HG02610 (cell line): Measurements from ENCODE around the gene KRTAP4-3.
"Not testable (repeated sequence)": the region's sequence is repeated elsewhere in the genome, so short reads cannot be mapped to it uniquely, and the experiment has no call there.

Experiments used
- ATAC-seq: cut with Tn5 transposase; IDR thresholded peaks from one replicate; pipeline ENCODE4 v1.9.1; 2021; ENCODE audit warnings: mild to moderate bottlenecking, moderate library complexity; ENCODE audit not compliant: unreplicated experiment

The KRTAP4-3 gene

DNA sequence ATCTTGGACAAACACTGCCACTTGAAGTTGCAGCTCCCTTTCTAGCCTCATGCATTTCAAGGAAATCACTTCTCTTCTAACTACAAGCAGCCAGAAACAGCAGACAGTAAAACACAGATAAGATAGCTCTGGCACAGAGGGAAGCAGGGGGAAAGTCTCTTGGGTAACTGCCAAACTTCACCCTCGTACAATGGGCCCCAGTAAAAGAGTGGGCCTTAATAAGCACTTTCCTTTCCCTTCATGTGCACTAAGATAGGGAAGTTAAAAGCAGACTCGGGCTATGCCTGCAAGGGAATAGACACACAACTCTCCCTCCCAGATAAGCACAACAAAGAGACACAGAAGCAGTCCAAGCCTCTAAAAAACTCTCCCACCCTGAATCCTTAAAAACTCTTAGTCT is 14.2 kb downstream of the KRTAP4-3 start:
- no peak for ATAC-seq

GRCh38 chr17:41151525-41151924 is 16.5 kb downstream of the KRTAP4-3 start:
- ATAC-seq = no peak

DNA sequence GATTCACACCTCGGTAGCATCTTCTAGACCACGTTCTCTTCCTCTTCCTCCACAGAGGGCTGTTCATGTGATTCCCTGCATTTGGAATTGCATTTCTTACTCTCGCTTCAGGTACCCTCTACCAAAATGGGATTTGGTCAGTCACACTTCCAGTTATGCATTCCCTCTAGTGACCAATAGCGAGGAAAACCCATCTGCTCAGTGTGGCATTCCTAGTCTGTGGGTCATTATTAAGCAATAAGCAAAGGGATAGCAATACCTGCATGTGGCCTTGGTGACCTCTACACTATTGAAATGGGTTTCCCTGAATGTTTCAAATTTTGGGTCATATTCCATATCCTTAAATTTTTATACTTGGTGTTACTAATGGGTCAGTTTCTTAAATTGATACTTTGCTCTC is 18.0 kb downstream of the KRTAP4-3 start:
- no peak for ATAC-seq

GRCh38 chr17:41149652-41149985 is 18.4 kb downstream of the KRTAP4-3 start, which contains the start of gene KRTAP4-5:
Gene KRTAP4-5, minus strand, starts transcription at chr17:41149825. Its CDS starts 58 bp downstream, at chr17:41149767.
- no peak for ATAC-seq

DNA sequence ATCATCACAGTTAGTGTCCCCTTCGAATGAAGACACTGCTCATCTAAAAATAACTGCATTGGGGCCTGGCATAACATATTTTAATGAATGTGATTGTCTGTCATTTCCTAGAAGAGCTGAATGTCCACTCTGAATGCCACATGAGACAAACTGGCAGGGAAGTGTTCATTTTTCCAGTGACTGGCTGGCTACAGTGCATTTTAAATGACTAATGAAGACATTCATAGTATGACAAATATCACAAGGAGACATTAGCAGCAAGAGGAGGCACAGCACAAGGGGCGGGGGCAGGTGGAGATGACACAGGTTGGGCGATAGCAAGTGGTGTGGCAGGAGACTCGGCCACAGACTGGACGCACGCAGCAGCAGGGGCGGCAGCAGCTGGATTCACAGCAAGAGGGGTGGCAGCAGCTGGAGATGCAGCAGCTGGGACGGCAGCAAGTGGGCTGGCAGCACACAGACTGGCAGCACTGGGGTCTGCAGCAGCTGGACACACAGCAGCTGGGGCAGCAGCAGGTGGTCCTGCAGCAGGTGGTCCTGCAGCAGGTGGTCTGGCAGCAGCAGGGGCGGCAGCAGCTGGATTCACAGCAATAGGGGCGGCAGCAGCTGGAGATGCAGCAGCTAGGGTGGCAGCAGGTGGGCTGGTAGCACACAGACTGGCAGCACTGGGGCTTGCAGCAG is 18.9 kb downstream of the KRTAP4-3 start:
- not testable (repeated sequence) for ATAC-seq

- ATAC-seq = no peak
These were observed 20.4 kb downstream of the KRTAP4-3 start for GRCh38 chr17:41147531-41148204.

GRCh38 chr17:41145261-41145660 is 22.8 kb downstream of the KRTAP4-3 start:
- ATAC-seq = no peak

DNA sequence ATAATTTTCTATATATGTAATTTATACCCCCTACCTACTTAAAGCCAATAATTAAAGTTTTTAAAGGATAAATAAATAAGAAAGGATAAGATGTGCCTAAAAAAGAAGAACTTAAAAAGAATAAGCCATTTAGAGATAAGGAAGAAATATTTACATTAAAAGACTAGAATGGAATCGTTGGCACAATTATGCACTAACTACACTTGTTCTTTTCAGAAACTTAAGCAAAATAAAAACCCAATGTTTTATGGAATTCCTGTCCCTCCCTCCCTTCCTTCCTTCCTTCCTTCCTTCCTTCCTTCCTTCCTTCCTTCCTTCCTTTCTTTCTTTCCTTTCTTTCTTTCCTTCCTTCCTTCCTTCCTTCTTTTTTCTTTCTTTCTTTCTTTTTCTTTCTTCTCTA is 23.2 kb downstream of the KRTAP4-3 start:
- ATAC-seq = no peak

- no peak for ATAC-seq
These were observed 26.7 kb downstream of the KRTAP4-3 start for GRCh38 chr17:41141361-41141760.

DNA sequence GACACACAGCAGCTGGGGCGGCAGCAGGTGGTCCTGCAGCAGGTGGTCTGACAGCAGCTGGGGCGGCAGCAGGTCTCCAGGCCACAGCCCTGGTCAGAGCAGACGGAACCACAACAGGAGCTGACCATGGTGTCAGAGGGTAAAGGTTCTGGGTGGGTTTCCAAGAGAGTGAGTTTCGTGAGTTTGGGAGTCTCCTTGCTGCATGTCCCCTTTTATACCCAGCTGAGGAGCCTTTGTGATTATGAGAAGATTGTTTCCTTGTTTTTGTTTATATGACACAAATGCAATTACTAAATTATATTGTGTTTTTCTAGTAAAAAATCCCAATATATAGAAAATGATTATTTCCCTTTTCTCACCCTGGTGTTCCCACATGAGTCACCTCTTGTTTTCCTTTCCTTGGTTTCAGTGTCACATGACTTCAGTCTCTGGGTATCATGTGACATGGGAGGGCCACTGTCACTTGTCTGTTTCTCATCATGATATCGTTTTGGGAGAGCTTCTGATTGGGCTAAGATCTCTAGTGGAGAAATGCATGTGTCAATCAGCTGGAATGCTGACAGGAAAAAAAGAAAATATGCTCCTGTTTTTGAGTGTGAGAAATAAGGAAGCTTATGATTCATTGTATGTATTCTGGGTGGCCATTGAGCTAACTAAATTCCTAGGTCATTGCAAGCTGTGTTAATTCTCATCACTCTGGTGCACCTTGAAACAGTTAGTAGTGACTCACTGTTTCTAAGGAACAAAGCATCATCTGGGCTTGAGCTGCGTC is 27.5 kb downstream of the KRTAP4-3 start, which contains the start of gene KRTAP4-6:
Gene KRTAP4-6 (minus strand): TSS at position 185 of the 772 bp plus-strand sequence. CDS start 57 bp downstream, at position 128.
- no peak for ATAC-seq

DNA sequence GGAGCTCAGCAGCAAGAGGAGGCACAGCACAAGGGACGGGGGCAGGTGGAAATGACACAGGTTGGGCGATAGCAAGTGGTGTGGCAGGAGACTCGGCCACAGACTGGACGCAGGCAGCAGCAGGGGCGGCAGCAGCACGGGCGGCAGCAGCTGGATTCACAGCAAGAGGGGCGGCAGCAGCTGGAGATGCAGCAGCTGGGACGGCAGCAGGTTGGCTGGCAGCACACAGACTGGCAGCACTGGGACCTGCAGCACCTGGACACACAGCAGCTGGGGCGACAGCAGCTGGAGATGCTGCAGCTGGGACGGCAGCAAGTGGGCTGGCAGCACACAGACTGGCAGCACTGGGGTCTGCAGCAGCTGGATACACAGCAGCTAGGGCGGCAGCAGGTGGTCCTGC is 28.2 kb downstream of the KRTAP4-3 start:
- not testable (repeated sequence) for ATAC-seq

- no peak for ATAC-seq
These were observed 33.9 kb downstream of the KRTAP4-3 start for GRCh38 chr17:41133880-41134735.

DNA sequence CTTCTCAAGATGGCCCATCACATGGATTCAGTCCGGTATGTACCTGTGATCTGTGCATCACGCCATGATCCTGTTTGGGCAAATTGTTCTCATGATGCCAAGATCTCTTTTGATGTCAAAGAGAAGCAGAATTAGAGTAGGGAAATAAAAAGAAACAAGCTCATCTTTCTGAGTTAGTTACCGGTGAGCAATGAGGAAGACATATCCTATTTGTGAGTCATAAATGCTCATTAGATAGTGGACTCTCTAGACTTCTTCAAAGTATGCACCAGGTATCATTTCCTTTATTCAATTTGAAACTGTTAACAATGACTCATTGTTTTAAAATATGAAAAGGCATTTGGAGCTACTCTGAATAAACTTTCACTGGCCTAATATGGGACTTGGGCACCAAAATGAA is 36.0 kb downstream of the KRTAP4-3 start:
- no peak for ATAC-seq

DNA sequence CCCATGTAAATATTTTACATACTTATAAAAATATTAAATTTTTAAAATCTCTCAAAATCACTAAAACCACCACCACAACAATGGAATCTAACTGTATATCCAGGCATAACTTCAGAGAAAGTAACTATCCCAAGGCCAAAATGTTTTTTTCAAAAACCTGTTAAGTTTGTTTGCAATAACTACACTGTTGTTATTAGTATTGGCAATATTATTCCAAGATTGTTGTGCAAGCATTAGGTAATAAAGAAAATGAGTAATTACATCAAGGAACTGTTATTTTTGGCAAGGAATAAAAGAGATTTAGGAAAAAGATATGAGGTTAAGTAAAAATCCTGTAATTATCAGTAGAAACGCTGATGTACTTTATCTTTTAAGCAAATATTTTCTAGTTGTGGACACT is 40.6 kb downstream of the KRTAP4-3 start:
- no peak for ATAC-seq

DNA sequence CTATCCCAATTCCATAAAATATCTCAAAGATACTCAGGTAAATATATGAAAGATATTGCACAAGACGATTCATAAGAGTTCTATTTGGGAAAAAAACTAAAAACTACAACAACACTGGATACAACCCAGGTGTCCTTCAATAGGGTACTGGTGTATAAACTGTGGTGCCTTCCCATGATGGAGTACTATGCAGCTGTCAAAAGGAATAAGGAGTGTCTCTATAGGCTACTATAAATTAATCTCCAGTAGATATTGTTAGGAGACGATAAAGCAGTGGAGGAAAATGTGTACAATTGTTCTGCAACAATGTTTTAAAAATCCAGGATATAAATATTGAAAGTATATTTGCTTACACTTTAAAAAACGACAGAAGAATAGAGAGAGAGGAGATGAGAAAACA is 41.6 kb downstream of the KRTAP4-3 start:
- no peak for ATAC-seq

DNA sequence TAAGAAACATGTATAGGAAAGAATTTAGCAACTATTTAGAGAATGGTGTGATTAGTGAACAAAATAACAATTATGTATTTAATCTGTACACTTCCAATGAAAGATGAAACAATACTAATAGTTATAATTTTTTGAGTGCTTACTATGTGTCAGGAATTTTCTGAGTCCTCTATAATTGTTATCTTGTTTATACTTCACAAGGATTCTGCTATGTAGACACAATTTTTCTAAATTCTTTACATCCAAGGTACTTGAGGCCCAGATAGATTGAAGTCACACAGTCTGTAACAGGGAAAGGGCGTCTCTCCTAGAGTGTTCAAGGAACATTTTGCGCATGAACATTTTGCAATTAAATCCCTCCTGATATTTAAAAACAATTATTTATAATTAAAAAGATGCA is 43.0 kb downstream of the KRTAP4-3 start:
- no peak for ATAC-seq

GRCh38 chr17:41123991-41124371 is 44.0 kb downstream of the KRTAP4-3 start, which contains the start of gene KRTAP4-12:
Gene KRTAP4-12, minus strand, starts transcription at chr17:41124182. Its CDS starts 60 bp downstream, at chr17:41124122.
- ATAC-seq = not testable (repeated sequence)

DNA sequence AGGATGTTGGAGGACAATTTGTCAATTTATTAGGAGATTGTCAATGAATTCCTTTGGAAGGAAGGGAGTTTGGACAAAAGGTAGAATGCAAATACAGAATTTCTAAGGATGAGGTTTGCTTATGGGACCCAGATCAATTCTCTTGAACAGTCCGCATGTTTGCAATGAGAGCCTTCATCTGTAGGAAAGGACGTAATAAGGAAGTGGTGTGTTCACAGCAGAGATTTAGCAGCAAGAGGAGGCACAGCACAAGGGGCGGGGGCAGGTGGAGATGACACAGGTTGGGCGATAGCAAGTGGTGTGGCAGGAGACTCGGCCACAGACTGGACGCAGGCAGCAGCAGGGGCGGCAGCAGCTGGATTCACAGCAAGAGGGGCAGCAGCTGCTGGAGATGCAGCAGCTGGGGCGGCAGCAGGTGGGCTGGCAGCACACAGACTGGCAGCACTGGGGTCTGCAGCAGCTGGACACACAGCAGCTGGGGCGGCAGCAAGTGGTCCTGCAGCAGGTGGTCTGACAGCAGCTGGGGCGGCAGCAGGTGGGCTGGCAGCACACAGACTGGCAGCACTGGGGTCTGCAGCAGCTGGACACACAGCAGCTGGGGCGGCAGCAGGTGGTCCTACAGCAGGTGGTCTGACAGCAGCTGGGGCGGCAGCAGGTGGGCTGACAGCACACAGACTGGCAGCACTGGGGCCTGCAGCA is 44.6 kb downstream of the KRTAP4-3 start:
- not testable (repeated sequence) for ATAC-seq

DNA sequence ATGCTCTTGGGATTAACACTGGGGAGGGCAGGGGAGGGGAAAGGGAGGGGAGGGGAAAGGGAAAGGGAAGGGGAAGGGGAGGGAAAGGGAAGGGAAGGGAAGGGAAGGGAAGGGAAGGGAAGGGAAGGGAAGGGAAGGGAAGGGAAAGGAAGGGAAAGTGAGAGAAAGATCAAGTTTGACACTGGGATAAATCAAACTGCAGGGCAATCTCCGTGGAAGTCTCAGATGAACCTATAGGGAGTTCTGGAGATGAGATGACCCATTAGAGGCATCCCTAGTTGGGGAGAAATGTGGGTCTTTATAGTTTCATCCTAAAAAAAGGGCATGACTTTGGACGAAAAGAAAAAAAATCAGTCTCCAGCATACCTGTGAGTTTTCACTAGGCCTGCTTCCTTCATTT is 46.3 kb downstream of the KRTAP4-3 start:
- ATAC-seq = no peak
